ENCODE measurements around the gene RPS25. TPM values are rescaled to one million over a fixed set of nuclear protein-coding genes. Genes with fewer than 3 reads are reported as not detected.

RPS25 gene
- total RNA-seq, 1 experiment from 2014 or later: 1,252 TPM

GRCh38 chr11:119012629-119013170, 5.4 kb downstream of the RPS25 start:
- CTCF ChIA-PET: interaction anchor here (0.6 to 1.7 kb wide), 3 partner anchors 9 to 354 kb away, joined by 3 to 6 read pairs (median 4); no protein-coding TSS in a partner anchor
- intact Hi-C loops (cut with micrococcal nuclease): no loop called here
- no TSS peak for BruUV-seq (replicated peaks)
- Mint-ChIP-seq H3K27me3 (ENCODE audit: insufficient read depth, unreplicated experiment) (no peaks in the 10 kb centered on the region), H3K4me1 (ENCODE audit: insufficient read depth, unreplicated experiment) (peaks cover 16% of the 10 kb centered on the region), H3K36me3 (ENCODE audit: insufficient read depth, unreplicated experiment) (peaks cover 84% of the 10 kb centered on the region), H3K4me3 (ENCODE audit: unreplicated experiment) (no peak overlapping the region), H3K27ac (ENCODE audit: low read depth, unreplicated experiment) (no peak overlapping the region), H3K9me3 (ENCODE audit: unreplicated experiment) (no peaks in the 10 kb centered on the region)
- TF ChIP-seq CTCF (IDR thresholded peaks at IDR 0.05; ENCODE audit: unreplicated experiment): no peak
- no peak for DNase-seq (ENCODE audit: unreplicated experiment)
- POLR2A ChIA-PET: interaction anchor here (0.7 to 15.1 kb wide), 3 partner anchors 12 to 90 kb away, joined by 3 to 286 read pairs (median 3); partner anchors contain the start of genes CENATAC and SLC37A4

GRCh38 chr11:119011476-119012053, 6.6 kb downstream of the RPS25 start:
- no peaks in the 10 kb centered on the region for H3K9me3 Mint-ChIP-seq (ENCODE audit: unreplicated experiment)
- CTCF ChIA-PET: interaction anchor here (0.6 to 1.7 kb wide), 3 partner anchors 10 to 873 kb away, joined by 3 to 6 read pairs (median 3); no protein-coding TSS in a partner anchor
- H3K36me3 Mint-ChIP-seq (ENCODE audit: insufficient read depth, unreplicated experiment): peaks cover 84% of the 10 kb centered on the region
- intact Hi-C loops (cut with micrococcal nuclease): no loop called here
- H3K27ac Mint-ChIP-seq (ENCODE audit: low read depth, unreplicated experiment): no peak overlapping the region
- POLR2A ChIA-PET: interaction anchor here (0.7 to 15.1 kb wide), 3 partner anchors 8 to 19 kb away, joined by 3 to 286 read pairs (median 3); partner anchors contain the start of genes CENATAC and SLC37A4
- no peak for DNase-seq (ENCODE audit: unreplicated experiment)
- H3K27me3 Mint-ChIP-seq (ENCODE audit: insufficient read depth, unreplicated experiment): no peaks in the 10 kb centered on the region
- H3K4me3 Mint-ChIP-seq (ENCODE audit: unreplicated experiment): no peak overlapping the region
- no TSS peak for BruUV-seq (replicated peaks)
- no peak for TF ChIP-seq CTCF (IDR thresholded peaks at IDR 0.05; ENCODE audit: unreplicated experiment)
- H3K4me1 Mint-ChIP-seq (ENCODE audit: insufficient read depth, unreplicated experiment): peaks cover 14% of the 10 kb centered on the region

- TF ChIP-seq CTCF (IDR thresholded peaks at IDR 0.05; ENCODE audit: unreplicated experiment): no peak
- no peaks in the 10 kb centered on the region for H3K9me3 Mint-ChIP-seq (ENCODE audit: unreplicated experiment)
- ChIA-PET POLR2A (interaction anchor here (14.9 to 15.1 kb wide), 2 partner anchors 6 to 7 kb away, joined by 286 read pairs; partner anchors contain the start of genes CENATAC, RPS25 and TRAPPC4), CTCF (no interaction called here)
- DNase-seq (ENCODE audit: unreplicated experiment): no peak
- no peaks in the 10 kb centered on the region for H3K4me1 Mint-ChIP-seq (ENCODE audit: insufficient read depth, unreplicated experiment)
- intact Hi-C loops (cut with micrococcal nuclease): no loop called here
- peaks cover 84% of the 10 kb centered on the region for H3K36me3 Mint-ChIP-seq (ENCODE audit: insufficient read depth, unreplicated experiment)
- H3K27ac Mint-ChIP-seq (ENCODE audit: low read depth, unreplicated experiment): no peak overlapping the region
- no TSS peak for BruUV-seq (replicated peaks)
- H3K27me3 Mint-ChIP-seq (ENCODE audit: insufficient read depth, unreplicated experiment): no peaks in the 10 kb centered on the region
- H3K4me3 Mint-ChIP-seq (ENCODE audit: unreplicated experiment): no peak overlapping the region
These were observed 11.5 kb downstream of the RPS25 start for GRCh38 chr11:119006656-119007055.

GRCh38 chr11:119000906-119001305, 17.2 kb downstream of the RPS25 start:
- Mint-ChIP-seq H3K27ac (ENCODE audit: low read depth, unreplicated experiment) (no peak overlapping the region), H3K9me3 (ENCODE audit: unreplicated experiment) (no peaks in the 10 kb centered on the region), H3K4me3 (ENCODE audit: unreplicated experiment) (no peak overlapping the region), H3K4me1 (ENCODE audit: insufficient read depth, unreplicated experiment) (peaks cover 5% of the 10 kb centered on the region), H3K36me3 (ENCODE audit: insufficient read depth, unreplicated experiment) (peaks cover 70% of the 10 kb centered on the region), H3K27me3 (ENCODE audit: insufficient read depth, unreplicated experiment) (no peaks in the 10 kb centered on the region)
- TF ChIP-seq CTCF (IDR thresholded peaks at IDR 0.05; ENCODE audit: unreplicated experiment): no peak
- ChIA-PET CTCF (interaction anchor here (1.0 to 2.4 kb wide), 3 partner anchors 12 to 24 kb away, joined by 3 to 10 read pairs (median 3); no protein-coding TSS in a partner anchor), POLR2A (interaction anchor here (0.7 to 14.9 kb wide), 3 partner anchors 13 to 94 kb away, joined by 4 to 286 read pairs (median 4); partner anchors contain the start of genes RPS25 and TRAPPC4)
- no TSS peak for BruUV-seq (replicated peaks)
- intact Hi-C loops (cut with micrococcal nuclease): no loop called here
- no peak for DNase-seq (ENCODE audit: unreplicated experiment)
